ENCODE measurements around the gene ATF3.
A peak's percentile ranks its signal among the peaks of the same experiment; 100 is the strongest.
"Not testable (repeated sequence)": the region's sequence is repeated elsewhere in the genome, so short reads cannot be mapped to it uniquely, and the experiment has no call there.

ATF3 gene

DNA sequence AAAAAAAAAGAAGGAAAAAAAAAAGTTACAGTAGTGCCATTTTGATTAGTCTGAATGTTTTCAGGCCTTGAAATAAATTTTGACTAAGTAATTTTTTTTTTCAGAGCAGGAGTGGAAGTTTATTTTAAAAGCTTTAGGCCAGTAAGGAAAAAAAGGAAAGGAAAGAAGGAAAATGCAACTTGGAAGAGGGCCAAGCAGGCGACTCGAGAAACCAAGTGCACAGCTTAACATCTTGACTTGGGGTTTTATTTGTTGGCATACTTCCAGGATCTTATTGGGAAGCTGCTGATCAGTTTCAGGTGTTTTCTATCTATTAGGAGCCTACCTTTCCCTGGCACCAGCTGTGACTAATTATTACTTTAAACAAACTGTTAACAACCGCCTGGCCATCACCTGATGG is 41.7 kb downstream of the ATF3 start:
- Histone ChIP-seq H3K4me2 (ENCODE audit: low read length) (no peak overlapping the region), H3K36me3 (ENCODE audit: insufficient read depth, low read length) (no peaks in the 10 kb centered on the region), H3K9ac (ENCODE audit: low read depth, low read length) (no peak overlapping the region), H3K27me3 (ENCODE audit: control insufficient read depth, insufficient read depth, low read length) (peaks cover 21% of the 10 kb centered on the region), H3K9me3 (replicated peaks; ENCODE audit: low read length) (no peaks in the 10 kb centered on the region), H3K4me1 (ENCODE audit: control insufficient read depth, insufficient read depth, low read length) (no peaks in the 10 kb centered on the region), H3K4me3 (ENCODE audit: low read length) (no peak overlapping the region)

DNA sequence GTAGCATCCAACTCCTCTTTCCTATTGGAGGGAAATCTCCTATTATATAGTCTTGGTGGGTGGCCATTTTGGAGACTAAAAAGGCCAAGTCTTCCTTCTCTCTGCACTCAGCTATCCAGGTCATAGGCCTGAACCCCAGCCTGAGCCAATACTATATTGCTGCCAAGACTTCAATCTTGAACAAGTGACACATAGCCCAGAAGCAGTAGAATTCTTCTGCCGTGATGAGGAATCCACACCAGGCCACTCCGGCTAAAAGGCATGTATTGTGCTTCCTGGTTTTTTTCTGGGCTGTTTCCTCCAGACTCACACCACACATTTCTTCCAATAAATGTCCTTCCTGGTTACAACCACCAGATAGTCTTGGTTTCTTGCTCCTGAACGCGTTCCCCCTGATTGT is 43.0 kb downstream of the ATF3 start:
- Histone ChIP-seq H3K4me1 (ENCODE audit: control insufficient read depth, insufficient read depth, low read length) (no peaks in the 10 kb centered on the region), H3K4me3 (ENCODE audit: low read length) (no peak overlapping the region), H3K4me2 (ENCODE audit: low read length) (no peak overlapping the region), H3K36me3 (ENCODE audit: insufficient read depth, low read length) (no peaks in the 10 kb centered on the region), H3K9ac (ENCODE audit: low read depth, low read length) (no peak overlapping the region), H3K27me3 (ENCODE audit: control insufficient read depth, insufficient read depth, low read length) (peaks cover 13% of the 10 kb centered on the region), H3K9me3 (replicated peaks; ENCODE audit: low read length) (no peaks in the 10 kb centered on the region)

DNA sequence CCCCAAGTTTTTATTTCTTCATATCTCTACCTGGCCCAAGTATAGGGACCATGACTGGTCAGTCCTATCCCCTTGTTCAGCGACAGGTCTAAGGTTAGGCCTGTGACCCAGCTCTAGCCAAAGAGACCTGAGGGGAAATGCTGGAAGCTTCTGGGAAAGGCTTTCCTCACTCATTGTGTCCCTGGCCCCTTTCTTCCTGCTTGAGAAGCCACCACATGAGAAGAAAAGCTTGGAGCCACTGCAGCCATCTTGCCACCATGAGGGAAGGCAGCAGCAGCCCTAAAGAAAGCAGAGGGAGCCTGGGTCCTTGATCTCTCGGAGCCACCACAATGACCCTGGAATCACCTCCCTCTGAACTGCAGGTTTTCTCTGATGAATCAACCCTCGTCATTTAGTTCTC is 43.4 kb downstream of the ATF3 start:
- H3K4me1 ChIP-seq (ENCODE audit: control insufficient read depth, insufficient read depth, low read length): no peaks in the 10 kb centered on the region
- no peak overlapping the region for H3K4me2 ChIP-seq (ENCODE audit: low read length)
- peaks cover 13% of the 10 kb centered on the region for H3K27me3 ChIP-seq (ENCODE audit: control insufficient read depth, insufficient read depth, low read length)
- H3K9me3 ChIP-seq (replicated peaks; ENCODE audit: low read length): no peaks in the 10 kb centered on the region
- H3K4me3 ChIP-seq (ENCODE audit: low read length): no peak overlapping the region
- H3K9ac ChIP-seq (ENCODE audit: low read depth, low read length): no peak overlapping the region
- no peaks in the 10 kb centered on the region for H3K36me3 ChIP-seq (ENCODE audit: insufficient read depth, low read length)

DNA sequence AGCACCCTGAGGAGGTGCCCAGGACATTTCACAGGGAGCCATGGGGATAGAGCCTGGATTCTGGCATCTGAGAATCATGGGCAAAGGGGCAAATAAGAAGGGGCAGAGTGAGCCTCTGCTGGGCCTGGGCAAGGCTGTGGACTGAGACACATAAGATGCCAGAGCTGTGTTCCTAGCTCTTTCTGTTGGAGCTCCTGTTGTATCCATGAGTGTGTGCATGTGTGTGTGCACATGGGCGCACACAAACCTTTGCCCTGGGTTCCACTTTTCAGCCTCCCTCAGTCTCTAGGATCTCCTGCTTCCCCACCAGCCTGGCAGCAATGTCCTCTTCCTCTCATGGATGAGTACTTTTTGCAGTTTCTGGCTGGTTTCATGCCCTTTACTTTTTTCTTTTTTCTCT is 44.0 kb downstream of the ATF3 start:
- Histone ChIP-seq H3K36me3 (ENCODE audit: insufficient read depth, low read length) (no peaks in the 10 kb centered on the region), H3K9ac (ENCODE audit: low read depth, low read length) (no peak overlapping the region), H3K4me2 (ENCODE audit: low read length) (no peak overlapping the region), H3K27me3 (ENCODE audit: control insufficient read depth, insufficient read depth, low read length) (peaks cover 16% of the 10 kb centered on the region), H3K4me3 (ENCODE audit: low read length) (no peak overlapping the region), H3K4me1 (ENCODE audit: control insufficient read depth, insufficient read depth, low read length) (no peaks in the 10 kb centered on the region), H3K9me3 (replicated peaks; ENCODE audit: low read length) (no peaks in the 10 kb centered on the region)

DNA sequence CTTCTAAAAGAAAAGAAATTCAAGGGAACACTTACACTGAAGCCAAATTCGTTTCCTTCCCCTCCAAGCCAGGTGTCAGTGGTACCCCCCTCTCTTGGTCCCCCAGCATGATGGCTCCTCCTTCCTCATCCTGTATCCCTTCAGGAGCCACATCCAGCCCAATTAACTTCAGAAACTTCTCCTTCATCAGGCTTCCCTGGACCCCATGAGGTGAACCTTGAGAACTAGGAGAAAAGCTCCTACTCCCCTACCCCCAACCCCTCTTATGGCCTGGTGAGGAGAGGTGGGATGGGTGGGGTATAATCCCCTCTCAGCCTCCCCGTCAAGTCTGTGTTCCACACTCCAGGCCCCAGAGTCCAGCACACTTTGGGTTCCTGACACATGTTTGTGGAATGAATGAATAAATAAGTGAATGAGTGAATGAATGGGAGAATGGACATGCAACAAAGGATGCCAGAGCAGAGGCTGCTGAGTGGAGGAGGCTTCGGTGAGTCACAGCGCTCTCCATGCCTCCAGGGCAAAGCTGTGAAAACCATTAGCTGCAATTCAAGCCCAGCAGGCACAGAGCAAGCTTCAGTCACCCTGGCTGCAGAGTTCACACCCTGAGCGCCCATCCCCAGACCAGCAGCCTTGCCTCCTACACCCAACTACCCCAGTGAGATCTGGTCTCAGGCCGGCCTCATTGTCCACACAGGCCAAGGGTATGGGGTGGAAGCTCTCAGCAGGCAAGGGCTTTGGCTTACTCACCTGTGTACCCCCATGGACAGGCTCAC is 47.3 kb downstream of the ATF3 start:
- H3K4me2 ChIP-seq (ENCODE audit: low read length): no peak overlapping the region
- no peak overlapping the region for H3K9ac ChIP-seq (ENCODE audit: low read depth, low read length)
- H3K9me3 ChIP-seq (replicated peaks; ENCODE audit: low read length): no peaks in the 10 kb centered on the region
- H3K36me3 ChIP-seq (ENCODE audit: insufficient read depth, low read length): no peaks in the 10 kb centered on the region
- no peak overlapping the region for H3K4me3 ChIP-seq (ENCODE audit: low read length)
- H3K4me1 ChIP-seq (ENCODE audit: control insufficient read depth, insufficient read depth, low read length): no peaks in the 10 kb centered on the region
- H3K27me3 ChIP-seq (ENCODE audit: control insufficient read depth, insufficient read depth, low read length): peaks cover 16% of the 10 kb centered on the region

DNA sequence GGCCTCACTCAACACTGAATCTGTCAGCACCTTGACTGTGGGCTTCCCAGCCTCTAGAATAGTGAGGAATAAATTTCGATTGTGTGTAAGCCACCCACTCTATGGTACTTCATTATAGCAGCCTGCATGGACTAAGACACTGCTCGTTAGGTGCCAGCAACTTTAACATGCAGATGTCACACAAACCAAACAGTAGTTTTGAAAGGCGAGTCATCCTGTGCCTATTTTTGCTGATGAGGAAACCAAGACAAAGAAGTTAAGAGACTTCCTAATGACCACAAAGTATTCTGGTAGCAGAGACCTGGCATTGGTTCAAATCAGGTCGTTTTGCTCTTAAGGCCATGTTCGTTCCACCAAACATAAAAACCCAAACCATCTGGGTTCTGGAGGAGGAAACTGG is 48.2 kb downstream of the ATF3 start:
- Histone ChIP-seq H3K4me2 (ENCODE audit: low read length) (no peak overlapping the region), H3K36me3 (ENCODE audit: insufficient read depth, low read length) (no peaks in the 10 kb centered on the region), H3K4me1 (ENCODE audit: control insufficient read depth, insufficient read depth, low read length) (no peaks in the 10 kb centered on the region), H3K9me3 (replicated peaks; ENCODE audit: low read length) (no peaks in the 10 kb centered on the region), H3K9ac (ENCODE audit: low read depth, low read length) (no peak overlapping the region), H3K4me3 (ENCODE audit: low read length) (no peak overlapping the region), H3K27me3 (ENCODE audit: control insufficient read depth, insufficient read depth, low read length) (peaks cover 16% of the 10 kb centered on the region)

DNA sequence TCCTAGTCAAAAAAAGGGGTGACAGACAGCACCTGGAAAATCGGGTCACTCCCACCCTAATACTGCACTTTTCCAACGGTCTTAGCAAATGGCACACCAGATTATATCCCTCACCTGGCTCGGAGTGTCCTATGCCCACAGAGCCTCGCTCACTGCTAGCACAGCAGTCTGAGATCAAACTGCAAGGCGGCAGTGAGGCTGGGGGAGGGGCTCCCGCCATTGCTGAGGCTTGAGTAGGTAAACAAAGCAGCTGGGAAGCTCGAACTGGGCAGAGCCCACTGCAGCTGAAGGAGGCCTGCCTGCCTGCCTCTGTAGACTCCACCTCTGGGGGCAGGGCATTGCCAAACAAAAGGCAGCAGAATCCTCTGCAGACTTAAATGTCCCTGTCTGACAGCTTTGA is 49.7 kb downstream of the ATF3 start:
- H3K4me3 ChIP-seq (ENCODE audit: low read length); H3K4me2 ChIP-seq (ENCODE audit: low read length); H3K9me3 ChIP-seq (replicated peaks; ENCODE audit: low read length); H3K9ac ChIP-seq (ENCODE audit: low read depth, low read length); H3K36me3 ChIP-seq (ENCODE audit: insufficient read depth, low read length); H3K4me1 ChIP-seq (ENCODE audit: control insufficient read depth, insufficient read depth, low read length): not testable (repeated sequence)
- peaks cover 16% of the 10 kb centered on the region for H3K27me3 ChIP-seq (ENCODE audit: control insufficient read depth, insufficient read depth, low read length)

DNA sequence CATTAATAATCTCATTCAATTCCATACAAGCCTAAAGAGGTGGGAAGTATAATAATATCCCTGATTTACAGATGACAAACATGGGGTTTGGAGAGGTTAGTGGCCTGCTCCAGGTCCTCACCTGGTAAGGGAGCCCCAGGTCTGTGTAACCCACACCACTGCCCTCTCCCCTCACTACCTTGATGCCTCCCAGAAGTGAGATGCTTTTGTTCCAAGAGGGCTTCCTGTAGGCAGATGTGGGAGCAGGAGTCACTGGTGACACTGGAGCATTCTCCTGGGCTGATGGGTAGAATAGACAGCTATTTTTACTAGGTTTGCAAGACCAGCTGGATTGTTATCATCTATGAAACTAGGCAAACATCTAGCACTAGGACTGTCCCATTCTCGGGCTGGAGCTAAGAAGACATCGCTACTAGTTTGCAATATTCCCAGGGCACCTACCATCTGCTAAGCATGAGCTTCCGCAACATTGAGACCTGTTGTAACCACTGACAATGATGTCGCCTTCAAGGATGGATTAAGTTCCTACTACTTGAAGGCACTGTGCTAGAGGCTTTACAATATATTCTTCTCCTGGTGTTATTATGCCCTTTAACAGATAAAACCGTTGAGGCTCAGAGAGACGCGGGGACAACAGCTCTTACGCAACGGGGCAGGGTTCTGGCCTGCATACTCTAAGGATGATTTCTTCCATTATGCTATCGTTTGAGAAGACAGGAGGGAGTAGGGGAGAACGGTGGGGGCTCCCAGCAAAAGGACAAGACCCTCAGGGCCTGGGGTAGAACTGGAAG is 56.0 kb downstream of the ATF3 start:
- H3K4me3 ChIP-seq (ENCODE audit: low read length): no peak overlapping the region
- H3K4me2 ChIP-seq (ENCODE audit: low read length): no peak overlapping the region
- no peaks in the 10 kb centered on the region for H3K36me3 ChIP-seq (ENCODE audit: insufficient read depth, low read length)
- H3K9me3 ChIP-seq (replicated peaks; ENCODE audit: low read length): no peaks in the 10 kb centered on the region
- no peak overlapping the region for H3K9ac ChIP-seq (ENCODE audit: low read depth, low read length)
- H3K4me1 ChIP-seq (ENCODE audit: control insufficient read depth, insufficient read depth, low read length): peaks cover 31% of the 10 kb centered on the region
- peaks cover 3% of the 10 kb centered on the region for H3K27me3 ChIP-seq (ENCODE audit: control insufficient read depth, insufficient read depth, low read length)

DNA sequence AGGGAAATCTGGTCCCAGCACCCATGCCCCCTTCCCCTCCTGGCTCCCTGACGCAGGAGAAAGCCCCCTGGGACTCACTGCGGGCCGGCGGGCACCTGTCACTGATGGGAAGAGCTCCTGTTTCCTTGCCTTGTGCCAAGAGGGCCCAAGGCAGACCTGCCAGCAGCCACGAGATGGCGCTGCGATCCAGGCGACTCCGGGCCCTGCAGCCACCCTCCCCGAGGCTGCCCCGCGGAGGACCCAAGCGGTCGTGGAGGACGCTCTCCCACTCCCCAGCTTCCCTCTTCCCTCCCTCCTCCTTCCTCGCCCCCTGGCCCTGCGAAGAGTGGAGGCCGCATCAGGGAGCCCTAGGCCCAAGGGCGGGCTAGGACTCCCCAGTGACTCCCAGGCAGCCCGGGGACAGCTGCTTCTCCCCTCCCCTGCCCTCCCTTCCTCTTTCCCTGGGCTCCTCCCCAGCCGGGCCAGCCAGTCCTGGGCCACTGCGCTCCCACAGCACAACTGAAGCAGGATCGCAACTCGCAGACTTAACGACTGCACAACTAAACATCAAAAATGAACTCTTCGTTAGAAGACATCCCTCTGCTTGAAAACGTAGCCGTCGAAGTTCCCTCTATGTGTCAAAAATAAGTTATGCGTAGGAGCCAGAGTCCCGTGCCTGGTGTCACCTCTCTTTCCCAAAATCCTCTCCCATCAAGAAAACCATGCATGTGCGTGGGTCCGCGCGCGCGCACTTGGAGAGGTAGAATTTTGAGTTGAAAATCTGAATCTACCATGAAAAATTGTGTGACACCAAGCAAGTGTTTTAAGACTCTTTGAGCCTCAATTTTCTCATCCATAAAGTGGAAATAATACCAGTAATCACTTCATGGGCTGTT is 56.9 kb downstream of the ATF3 start:
- Histone ChIP-seq H3K4me2 (ENCODE audit: low read length) (peak overlapping the region; percentile 90), H3K4me3 (ENCODE audit: low read length) (peak overlapping the region; percentile 83), H3K9ac (ENCODE audit: low read depth, low read length) (peak overlapping the region; percentile 84), H3K9me3 (replicated peaks; ENCODE audit: low read length) (no peaks in the 10 kb centered on the region), H3K36me3 (ENCODE audit: insufficient read depth, low read length) (no peaks in the 10 kb centered on the region), H3K27me3 (ENCODE audit: control insufficient read depth, insufficient read depth, low read length) (peaks cover 3% of the 10 kb centered on the region), H3K4me1 (ENCODE audit: control insufficient read depth, insufficient read depth, low read length) (peaks cover 31% of the 10 kb centered on the region)

DNA sequence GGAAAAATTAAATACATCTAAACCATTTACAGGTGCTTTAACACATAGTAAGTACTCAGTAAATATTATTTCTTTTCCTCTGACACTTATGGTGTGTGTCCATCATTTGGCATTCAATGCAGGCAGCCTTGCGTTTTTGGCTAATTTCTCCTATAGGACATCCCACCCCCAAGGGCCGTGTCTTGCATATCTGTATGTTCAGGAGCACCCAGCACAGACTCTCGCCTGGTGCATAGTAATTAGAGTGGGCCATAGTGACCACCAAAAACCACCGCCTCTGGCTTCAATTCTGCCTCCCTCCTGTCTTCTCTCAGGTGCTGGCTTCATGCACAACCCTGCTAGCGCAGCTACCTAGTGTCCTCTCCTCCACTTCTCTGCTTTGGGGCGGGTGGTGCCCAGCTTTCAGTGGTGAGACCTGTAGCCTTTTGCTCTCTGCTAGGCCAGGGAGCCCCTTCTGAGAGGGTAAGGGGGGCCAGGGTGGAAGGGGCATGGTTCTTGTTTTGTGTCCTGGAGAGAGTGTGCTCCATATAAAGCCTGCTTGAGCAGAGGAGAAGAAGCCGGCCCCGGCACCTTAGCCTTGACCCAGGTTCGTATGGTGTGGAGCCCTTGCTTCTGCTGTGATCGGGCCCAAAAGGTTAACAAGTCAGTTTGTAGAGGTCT is 57.7 kb downstream of the ATF3 start:
- Histone ChIP-seq H3K4me2 (ENCODE audit: low read length) (no peak overlapping the region), H3K36me3 (ENCODE audit: insufficient read depth, low read length) (no peaks in the 10 kb centered on the region), H3K9me3 (replicated peaks; ENCODE audit: low read length) (no peaks in the 10 kb centered on the region), H3K4me1 (ENCODE audit: control insufficient read depth, insufficient read depth, low read length) (peaks cover 37% of the 10 kb centered on the region), H3K27me3 (ENCODE audit: control insufficient read depth, insufficient read depth, low read length) (peaks cover 3% of the 10 kb centered on the region), H3K9ac (ENCODE audit: low read depth, low read length) (no peak overlapping the region), H3K4me3 (ENCODE audit: low read length) (no peak overlapping the region)

All from skeletal muscle satellite cell (primary cell).